HL-60 (cell line): ENCODE data around the gene FBXO45.

Source experiments
- DNase-seq, 2 experiments: peaks; one replicate each; pipeline ENCODE4 v3.0.0-alpha.2; 2010 to 2020; ENCODE audit warnings: low read depth in 1 of 2, low spot score in 1 of 2
- H3K27ac ChIP-seq: fragments of 250-450 bp; sonication (Bioruptor Pico); replicated peaks from 2 replicates; pipeline ENCODE4 v1.5.1; 2020; ENCODE audit warnings: mild to moderate bottlenecking, moderate library complexity
- H3K27me3 ChIP-seq: fragments of 250-450 bp; sonication (Bioruptor Pico); 2 replicates; pipeline ENCODE4 v1.5.1; 2021; ENCODE audit warnings: mild to moderate bottlenecking, moderate library complexity; ENCODE audit not compliant: insufficient read depth, poor library complexity, severe bottlenecking
- H3K4me3 ChIP-seq: replicated peaks from 2 replicates; pipeline ENCODE4 v1.5.1; 2011; ENCODE audit warnings: mild to moderate bottlenecking, control low read depth, low read length; ENCODE audit not compliant: insufficient read depth
- GABPA ChIP-seq: IDR thresholded peaks from 2 replicates; pipeline ENCODE4 v1.6.1; 2012; ENCODE audit warnings: low read depth
- POLR2AphosphoS5 ChIP-seq: IDR thresholded peaks from 2 replicates; pipeline ENCODE4 v1.6.1; 2012; ENCODE audit warnings: low read depth
- SPI1 ChIP-seq: IDR thresholded peaks from 2 replicates; pipeline ENCODE4 v1.6.1; 2012; ENCODE audit warnings: low read depth, mild to moderate bottlenecking, borderline replicate concordance
- TF ChIP-seq, protein P1 (sequence below): IDR thresholded peaks from one replicate; pipeline ENCODE4 v1.5.1; 2011; ENCODE audit warnings: low read length, control low read depth, inconsistent platforms; ENCODE audit not compliant: insufficient read depth
- TF ChIP-seq, protein P2 (sequence below): IDR thresholded peaks from 2 replicates; pipeline ENCODE4 v1.6.1; 2012; ENCODE audit warnings: low read depth; ENCODE audit not compliant: insufficient replicate concordance

FBXO45 gene

DNA sequence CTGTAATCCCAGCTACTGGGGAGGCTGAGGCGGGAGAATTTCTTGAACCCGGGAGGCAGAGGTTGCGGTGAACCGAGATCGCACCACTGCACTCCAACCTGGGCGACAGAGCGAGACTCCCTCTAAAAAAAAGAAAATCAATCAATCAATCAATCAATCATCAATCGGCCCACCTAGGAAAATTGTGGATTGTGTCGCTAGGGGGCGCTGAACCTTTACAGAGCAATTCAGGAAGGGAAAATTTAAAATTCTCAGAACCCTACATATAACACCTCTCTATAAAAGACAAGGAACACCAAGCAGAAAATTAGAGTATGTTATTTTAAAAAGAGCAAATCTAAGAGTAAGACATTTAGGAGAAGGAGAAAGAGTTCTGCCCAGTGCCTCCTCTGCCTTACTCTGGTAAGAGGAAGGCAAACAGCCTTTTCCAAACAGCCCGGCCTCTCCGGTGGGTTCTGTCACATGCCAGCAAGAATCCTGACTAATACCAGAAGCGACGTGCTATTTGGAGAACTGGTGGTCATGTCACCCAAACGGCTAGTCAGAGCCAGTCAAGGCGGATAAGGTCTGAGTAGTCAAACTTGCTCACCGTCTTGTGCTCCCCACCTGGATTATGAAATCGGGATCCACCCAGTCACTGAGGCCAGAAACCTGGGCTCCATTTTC lies 31.0 kb upstream of the FBXO45 start:
- H3K27ac ChIP-seq = no peak overlapping the region
- DNase-seq = peak in 1 of 2 experiments; percentile 14
- no peak for TF ChIP-seq GABPA
- TF ChIP-seq, protein P1, sequence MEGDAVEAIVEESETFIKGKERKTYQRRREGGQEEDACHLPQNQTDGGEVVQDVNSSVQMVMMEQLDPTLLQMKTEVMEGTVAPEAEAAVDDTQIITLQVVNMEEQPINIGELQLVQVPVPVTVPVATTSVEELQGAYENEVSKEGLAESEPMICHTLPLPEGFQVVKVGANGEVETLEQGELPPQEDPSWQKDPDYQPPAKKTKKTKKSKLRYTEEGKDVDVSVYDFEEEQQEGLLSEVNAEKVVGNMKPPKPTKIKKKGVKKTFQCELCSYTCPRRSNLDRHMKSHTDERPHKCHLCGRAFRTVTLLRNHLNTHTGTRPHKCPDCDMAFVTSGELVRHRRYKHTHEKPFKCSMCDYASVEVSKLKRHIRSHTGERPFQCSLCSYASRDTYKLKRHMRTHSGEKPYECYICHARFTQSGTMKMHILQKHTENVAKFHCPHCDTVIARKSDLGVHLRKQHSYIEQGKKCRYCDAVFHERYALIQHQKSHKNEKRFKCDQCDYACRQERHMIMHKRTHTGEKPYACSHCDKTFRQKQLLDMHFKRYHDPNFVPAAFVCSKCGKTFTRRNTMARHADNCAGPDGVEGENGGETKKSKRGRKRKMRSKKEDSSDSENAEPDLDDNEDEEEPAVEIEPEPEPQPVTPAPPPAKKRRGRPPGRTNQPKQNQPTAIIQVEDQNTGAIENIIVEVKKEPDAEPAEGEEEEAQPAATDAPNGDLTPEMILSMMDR = peak; percentile 34
- H3K4me3 ChIP-seq = no peak overlapping the region
- no peaks in the 10 kb centered on the region for H3K27me3 ChIP-seq

DNA sequence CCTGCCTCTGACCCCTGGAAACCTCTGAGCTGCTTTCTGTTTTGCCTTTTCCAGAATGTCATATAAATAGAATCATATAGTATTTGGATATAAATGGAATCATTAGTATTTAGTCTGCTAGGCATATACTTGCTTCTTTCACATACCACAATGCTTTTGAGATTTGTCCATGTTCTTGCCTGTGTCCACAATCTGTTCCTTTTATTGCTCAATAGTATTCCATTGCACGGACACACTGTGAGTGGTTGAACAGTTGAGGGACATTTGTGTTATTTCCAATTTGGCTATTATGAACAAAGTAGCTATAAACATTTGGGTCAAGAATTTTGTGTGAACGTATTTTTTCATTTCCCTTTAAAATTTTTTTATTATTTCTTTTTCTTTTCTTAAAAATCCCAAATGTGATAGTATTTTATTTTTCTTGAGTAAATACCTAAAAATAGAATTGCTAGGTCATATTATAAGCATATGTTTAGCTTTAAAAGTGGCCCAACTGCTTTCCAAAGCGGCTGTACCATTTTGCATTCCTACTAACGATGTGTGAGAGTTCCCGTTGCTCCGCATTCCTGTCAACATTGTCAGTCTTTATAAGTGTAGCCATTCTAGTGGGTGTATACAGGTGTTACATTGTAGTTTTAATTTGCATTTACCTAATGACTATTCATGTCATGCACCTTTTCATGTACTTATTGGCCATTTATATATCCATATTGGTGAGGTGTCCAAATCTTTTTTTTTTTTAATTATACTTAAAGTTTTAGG lies 26.6 kb upstream of the FBXO45 start:
- no peak for DNase-seq
- H3K27ac ChIP-seq = no peak overlapping the region
- TF ChIP-seq POLR2AphosphoS5 (no peak), SPI1 (no peak), GABPA (no peak)
- TF ChIP-seq, protein P1 = no peak
- TF ChIP-seq, protein P2, sequence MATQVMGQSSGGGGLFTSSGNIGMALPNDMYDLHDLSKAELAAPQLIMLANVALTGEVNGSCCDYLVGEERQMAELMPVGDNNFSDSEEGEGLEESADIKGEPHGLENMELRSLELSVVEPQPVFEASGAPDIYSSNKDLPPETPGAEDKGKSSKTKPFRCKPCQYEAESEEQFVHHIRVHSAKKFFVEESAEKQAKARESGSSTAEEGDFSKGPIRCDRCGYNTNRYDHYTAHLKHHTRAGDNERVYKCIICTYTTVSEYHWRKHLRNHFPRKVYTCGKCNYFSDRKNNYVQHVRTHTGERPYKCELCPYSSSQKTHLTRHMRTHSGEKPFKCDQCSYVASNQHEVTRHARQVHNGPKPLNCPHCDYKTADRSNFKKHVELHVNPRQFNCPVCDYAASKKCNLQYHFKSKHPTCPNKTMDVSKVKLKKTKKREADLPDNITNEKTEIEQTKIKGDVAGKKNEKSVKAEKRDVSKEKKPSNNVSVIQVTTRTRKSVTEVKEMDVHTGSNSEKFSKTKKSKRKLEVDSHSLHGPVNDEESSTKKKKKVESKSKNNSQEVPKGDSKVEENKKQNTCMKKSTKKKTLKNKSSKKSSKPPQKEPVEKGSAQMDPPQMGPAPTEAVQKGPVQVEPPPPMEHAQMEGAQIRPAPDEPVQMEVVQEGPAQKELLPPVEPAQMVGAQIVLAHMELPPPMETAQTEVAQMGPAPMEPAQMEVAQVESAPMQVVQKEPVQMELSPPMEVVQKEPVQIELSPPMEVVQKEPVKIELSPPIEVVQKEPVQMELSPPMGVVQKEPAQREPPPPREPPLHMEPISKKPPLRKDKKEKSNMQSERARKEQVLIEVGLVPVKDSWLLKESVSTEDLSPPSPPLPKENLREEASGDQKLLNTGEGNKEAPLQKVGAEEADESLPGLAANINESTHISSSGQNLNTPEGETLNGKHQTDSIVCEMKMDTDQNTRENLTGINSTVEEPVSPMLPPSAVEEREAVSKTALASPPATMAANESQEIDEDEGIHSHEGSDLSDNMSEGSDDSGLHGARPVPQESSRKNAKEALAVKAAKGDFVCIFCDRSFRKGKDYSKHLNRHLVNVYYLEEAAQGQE = no peak
- no peaks in the 10 kb centered on the region for H3K27me3 ChIP-seq
- H3K4me3 ChIP-seq = no peak overlapping the region

DNA sequence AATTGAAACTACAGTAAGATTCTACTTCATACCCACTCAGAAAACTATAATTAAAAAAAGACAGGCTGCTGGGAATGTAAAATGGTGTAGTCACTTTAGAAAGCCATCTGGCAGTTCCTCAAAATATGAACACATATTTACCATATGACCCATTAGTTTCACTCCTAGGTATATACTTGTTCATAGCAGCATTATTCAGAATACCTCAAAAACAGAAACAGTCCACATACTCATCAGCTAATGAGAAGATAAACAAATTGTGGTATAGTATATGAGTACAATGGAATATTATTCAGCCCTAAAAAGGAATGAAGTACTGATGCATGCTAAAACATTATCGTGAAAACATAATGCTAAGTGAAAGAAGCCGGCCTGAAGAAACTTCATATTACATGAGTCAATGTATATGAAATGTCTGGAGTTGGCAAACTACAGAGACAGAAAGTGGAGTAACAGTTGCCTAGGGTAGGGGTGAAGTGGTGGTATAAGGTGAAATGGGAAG lies 23.9 kb upstream of the FBXO45 start:
- Histone ChIP-seq H3K4me3 (no peak overlapping the region), H3K27me3 (no peaks in the 10 kb centered on the region), H3K27ac (no peak overlapping the region)
- DNase-seq = no peak
- TF ChIP-seq SPI1 (peak; percentile 20; the same call in 1 of the 2 replicates), GABPA (no peak)

DNA sequence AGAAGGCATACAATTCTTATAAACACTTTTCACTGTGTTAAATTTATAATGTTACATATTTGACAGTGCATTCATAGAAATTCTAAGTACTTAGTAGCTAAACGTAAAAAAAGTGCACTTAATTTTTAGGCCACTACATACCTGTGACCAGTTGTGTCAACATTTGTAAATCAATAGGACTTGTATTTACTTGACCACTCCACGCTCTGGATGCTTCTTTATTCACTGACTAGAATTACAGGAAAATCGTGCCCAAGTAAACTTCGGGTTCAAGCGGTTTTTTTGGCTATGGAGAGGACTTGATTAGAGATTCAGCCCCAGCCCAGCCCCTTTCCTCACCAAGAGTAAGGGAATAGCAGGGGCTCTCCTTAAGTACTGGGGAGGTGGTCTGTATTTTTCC lies 21.9 kb upstream of the FBXO45 start:
- H3K27me3 ChIP-seq = no peaks in the 10 kb centered on the region
- DNase-seq = no peak
- no peak overlapping the region for H3K27ac ChIP-seq
- no peak for TF ChIP-seq SPI1
- TF ChIP-seq POLR2AphosphoS5 = no peak
- TF ChIP-seq GABPA = no peak
- TF ChIP-seq, protein P1 = no peak
- TF ChIP-seq, protein P2 = no peak
- H3K4me3 ChIP-seq = no peak overlapping the region
